ENCODE data around the gene LTBP1. TPM values are rescaled to one million over a fixed set of nuclear protein-coding genes. Genes with fewer than 3 reads are reported as not detected.

The LTBP1 gene
- total and polyA plus RNA-seq, 2 experiments from 2014 or later: 15.7 to 49.8 TPM

- H2AFZ ChIP-seq: no peak overlapping the region
- no peaks in the 10 kb centered on the region for H3K27me3 ChIP-seq (ENCODE audit: insufficient read depth)
- no peak for TF ChIP-seq EZH2phosphoT487 (IDR thresholded peaks at IDR 0.05; ENCODE audit: unreplicated experiment)
- peak; percentile 49 for TF ChIP-seq POLR2AphosphoS5 (IDR thresholded peaks at IDR 0.05; ENCODE audit: low read depth)
- H3F3A ChIP-seq (replicated peaks; ENCODE audit: low read depth): no peaks in the 10 kb centered on the region; the same call in 1 of the 2 replicates
- peaks cover 4% of the 10 kb centered on the region for H3K27me3 Mint-ChIP-seq (ENCODE audit: insufficient read depth, low read depth, poor library complexity)
- no peaks in the 10 kb centered on the region for H4K20me1 ChIP-seq (replicated peaks; ENCODE audit: insufficient read depth)
- peak overlapping the region; percentile 14; the same call in 1 of the 2 replicates for H3K4me3 ChIP-seq
- no peaks in the 10 kb centered on the region for H3K36me3 ChIP-seq (ENCODE audit: insufficient read depth)
- H3K4me1 Mint-ChIP-seq: peaks cover 57% of the 10 kb centered on the region
- no peaks in the 10 kb centered on the region for H3K9me2 ChIP-seq (ENCODE audit: insufficient read depth)
- H3K9me3 Mint-ChIP-seq: no peaks in the 10 kb centered on the region
- peak overlapping the region; percentile 78; the same call in 1 of the 2 replicates for H3K27ac Mint-ChIP-seq
- H3K4me3 Mint-ChIP-seq: peak overlapping the region; percentile 42; the same call in 2 of the 3 replicates
- ATAC-seq (peak; percentile 96), DNase-seq (ENCODE audit: low spot score) (peak; percentile 90)
- H3K27ac ChIP-seq (ENCODE audit: low read depth): 0 out of 2 replicates have a peak overlapping the region, but pooled peaks have one; percentile 1
- peaks cover 29% of the 10 kb centered on the region for H3K4me1 ChIP-seq (ENCODE audit: insufficient read depth)
- H3K36me3 Mint-ChIP-seq (ENCODE audit: low read depth): no peaks in the 10 kb centered on the region; the same call in 1 of the 3 replicates
- peak overlapping the region; percentile 51 for H3K4me2 ChIP-seq
- no peaks in the 10 kb centered on the region for H3K79me2 ChIP-seq (replicated peaks; ENCODE audit: insufficient read depth)
Observed at GRCh38 chr2:32937602-32938448, 8.9 kb upstream of the LTBP1 start.

- H3K79me2 ChIP-seq (replicated peaks; ENCODE audit: insufficient read depth): no peaks in the 10 kb centered on the region
- no peak for ATAC-seq
- H3K9me3 Mint-ChIP-seq: no peaks in the 10 kb centered on the region
- TF ChIP-seq EZH2 (IDR thresholded peaks at IDR 0.05; ENCODE audit: low read depth, unreplicated experiment) (no peak), STAT1 (IDR thresholded peaks at IDR 0.05; ENCODE audit: unreplicated experiment) (no peak), EZH2phosphoT487 (IDR thresholded peaks at IDR 0.05; ENCODE audit: unreplicated experiment) (no peak), ZNF331 (CRISPR knock-in tag; IDR thresholded peaks at IDR 0.05; ENCODE audit: low read depth) (no peak), POLR2AphosphoS5 (IDR thresholded peaks at IDR 0.05; ENCODE audit: low read depth) (no peak), ZNF114 (CRISPR knock-in tag; IDR thresholded peaks at IDR 0.05) (no peak), CREB1 (CRISPR knock-in tag; IDR thresholded peaks at IDR 0.05; ENCODE audit: low read depth) (no peak), NANOG (IDR thresholded peaks at IDR 0.05; ENCODE audit: borderline replicate concordance) (no peak), JUNB (IDR thresholded peaks at IDR 0.05; ENCODE audit: unreplicated experiment) (no peak)
- TF ChIP-seq, protein P1, sequence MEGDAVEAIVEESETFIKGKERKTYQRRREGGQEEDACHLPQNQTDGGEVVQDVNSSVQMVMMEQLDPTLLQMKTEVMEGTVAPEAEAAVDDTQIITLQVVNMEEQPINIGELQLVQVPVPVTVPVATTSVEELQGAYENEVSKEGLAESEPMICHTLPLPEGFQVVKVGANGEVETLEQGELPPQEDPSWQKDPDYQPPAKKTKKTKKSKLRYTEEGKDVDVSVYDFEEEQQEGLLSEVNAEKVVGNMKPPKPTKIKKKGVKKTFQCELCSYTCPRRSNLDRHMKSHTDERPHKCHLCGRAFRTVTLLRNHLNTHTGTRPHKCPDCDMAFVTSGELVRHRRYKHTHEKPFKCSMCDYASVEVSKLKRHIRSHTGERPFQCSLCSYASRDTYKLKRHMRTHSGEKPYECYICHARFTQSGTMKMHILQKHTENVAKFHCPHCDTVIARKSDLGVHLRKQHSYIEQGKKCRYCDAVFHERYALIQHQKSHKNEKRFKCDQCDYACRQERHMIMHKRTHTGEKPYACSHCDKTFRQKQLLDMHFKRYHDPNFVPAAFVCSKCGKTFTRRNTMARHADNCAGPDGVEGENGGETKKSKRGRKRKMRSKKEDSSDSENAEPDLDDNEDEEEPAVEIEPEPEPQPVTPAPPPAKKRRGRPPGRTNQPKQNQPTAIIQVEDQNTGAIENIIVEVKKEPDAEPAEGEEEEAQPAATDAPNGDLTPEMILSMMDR (conservative IDR thresholded peaks at IDR 0.05; ENCODE audit: low read depth in 2 of 2): no peak
- TF ChIP-seq, protein P2, sequence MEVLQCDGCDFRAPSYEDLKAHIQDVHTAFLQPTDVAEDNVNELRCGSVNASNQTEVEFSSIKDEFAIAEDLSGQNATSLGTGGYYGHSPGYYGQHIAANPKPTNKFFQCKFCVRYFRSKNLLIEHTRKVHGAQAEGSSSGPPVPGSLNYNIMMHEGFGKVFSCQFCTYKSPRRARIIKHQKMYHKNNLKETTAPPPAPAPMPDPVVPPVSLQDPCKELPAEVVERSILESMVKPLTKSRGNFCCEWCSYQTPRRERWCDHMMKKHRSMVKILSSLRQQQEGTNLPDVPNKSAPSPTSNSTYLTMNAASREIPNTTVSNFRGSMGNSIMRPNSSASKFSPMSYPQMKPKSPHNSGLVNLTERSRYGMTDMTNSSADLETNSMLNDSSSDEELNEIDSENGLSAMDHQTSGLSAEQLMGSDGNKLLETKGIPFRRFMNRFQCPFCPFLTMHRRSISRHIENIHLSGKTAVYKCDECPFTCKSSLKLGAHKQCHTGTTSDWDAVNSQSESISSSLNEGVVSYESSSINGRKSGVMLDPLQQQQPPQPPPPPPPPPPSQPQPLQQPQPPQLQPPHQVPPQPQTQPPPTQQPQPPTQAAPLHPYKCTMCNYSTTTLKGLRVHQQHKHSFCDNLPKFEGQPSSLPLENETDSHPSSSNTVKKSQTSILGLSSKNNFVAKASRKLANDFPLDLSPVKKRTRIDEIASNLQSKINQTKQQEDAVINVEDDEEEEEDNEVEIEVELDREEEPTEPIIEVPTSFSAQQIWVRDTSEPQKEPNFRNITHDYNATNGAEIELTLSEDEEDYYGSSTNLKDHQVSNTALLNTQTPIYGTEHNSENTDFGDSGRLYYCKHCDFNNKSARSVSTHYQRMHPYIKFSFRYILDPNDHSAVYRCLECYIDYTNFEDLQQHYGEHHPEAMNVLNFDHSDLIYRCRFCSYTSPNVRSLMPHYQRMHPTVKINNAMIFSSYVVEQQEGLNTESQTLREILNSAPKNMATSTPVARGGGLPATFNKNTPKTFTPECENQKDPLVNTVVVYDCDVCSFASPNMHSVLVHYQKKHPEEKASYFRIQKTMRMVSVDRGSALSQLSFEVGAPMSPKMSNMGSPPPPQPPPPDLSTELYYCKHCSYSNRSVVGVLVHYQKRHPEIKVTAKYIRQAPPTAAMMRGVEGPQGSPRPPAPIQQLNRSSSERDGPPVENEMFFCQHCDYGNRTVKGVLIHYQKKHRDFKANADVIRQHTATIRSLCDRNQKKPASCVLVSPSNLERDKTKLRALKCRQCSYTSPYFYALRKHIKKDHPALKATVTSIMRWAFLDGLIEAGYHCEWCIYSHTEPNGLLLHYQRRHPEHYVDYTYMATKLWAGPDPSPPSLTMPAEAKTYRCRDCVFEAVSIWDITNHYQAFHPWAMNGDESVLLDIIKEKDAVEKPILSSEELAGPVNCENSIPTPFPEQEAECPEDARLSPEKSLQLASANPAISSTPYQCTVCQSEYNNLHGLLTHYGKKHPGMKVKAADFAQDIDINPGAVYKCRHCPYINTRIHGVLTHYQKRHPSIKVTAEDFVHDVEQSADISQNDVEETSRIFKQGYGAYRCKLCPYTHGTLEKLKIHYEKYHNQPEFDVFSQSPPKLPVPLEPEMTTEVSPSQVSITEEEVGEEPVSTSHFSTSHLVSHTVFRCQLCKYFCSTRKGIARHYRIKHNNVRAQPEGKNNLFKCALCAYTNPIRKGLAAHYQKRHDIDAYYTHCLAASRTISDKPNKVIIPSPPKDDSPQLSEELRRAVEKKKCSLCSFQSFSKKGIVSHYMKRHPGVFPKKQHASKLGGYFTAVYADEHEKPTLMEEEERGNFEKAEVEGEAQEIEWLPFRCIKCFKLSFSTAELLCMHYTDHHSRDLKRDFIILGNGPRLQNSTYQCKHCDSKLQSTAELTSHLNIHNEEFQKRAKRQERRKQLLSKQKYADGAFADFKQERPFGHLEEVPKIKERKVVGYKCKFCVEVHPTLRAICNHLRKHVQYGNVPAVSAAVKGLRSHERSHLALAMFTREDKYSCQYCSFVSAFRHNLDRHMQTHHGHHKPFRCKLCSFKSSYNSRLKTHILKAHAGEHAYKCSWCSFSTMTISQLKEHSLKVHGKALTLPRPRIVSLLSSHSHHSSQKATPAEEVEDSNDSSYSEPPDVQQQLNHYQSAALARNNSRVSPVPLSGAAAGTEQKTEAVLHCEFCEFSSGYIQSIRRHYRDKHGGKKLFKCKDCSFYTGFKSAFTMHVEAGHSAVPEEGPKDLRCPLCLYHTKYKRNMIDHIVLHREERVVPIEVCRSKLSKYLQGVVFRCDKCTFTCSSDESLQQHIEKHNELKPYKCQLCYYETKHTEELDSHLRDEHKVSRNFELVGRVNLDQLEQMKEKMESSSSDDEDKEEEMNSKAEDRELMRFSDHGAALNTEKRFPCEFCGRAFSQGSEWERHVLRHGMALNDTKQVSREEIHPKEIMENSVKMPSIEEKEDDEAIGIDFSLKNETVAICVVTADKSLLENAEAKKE (CRISPR knock-in tag; IDR thresholded peaks at IDR 0.05): no peak
Observed at GRCh38 chr2:32938934-32939333, 7.8 kb upstream of the LTBP1 start.

More at GRCh38 chr2:32938934-32939333, 7.8 kb upstream of the LTBP1 start:
- H4K20me1 ChIP-seq (replicated peaks; ENCODE audit: insufficient read depth): no peaks in the 10 kb centered on the region
- H3K27me3 Mint-ChIP-seq (ENCODE audit: insufficient read depth, low read depth, poor library complexity): peaks cover 8% of the 10 kb centered on the region
- 0 out of 3 replicates have a peak overlapping the region, but pooled peaks have one; percentile 3 for H3K4me3 Mint-ChIP-seq
- H2AFZ ChIP-seq: no peak overlapping the region; the same call in 1 of the 2 replicates
- no peaks in the 10 kb centered on the region; the same call in 1 of the 2 replicates for H3F3A ChIP-seq (replicated peaks; ENCODE audit: low read depth)
- no peaks in the 10 kb centered on the region for H3K36me3 ChIP-seq (ENCODE audit: insufficient read depth)
- H3K27ac ChIP-seq (ENCODE audit: low read depth): no peak overlapping the region
- peaks cover 49% of the 10 kb centered on the region for H3K4me1 Mint-ChIP-seq
- no peak overlapping the region for H3K4me3 ChIP-seq
- H3K4me2 ChIP-seq: peak overlapping the region; percentile 51
- H3K36me3 Mint-ChIP-seq (ENCODE audit: low read depth): no peaks in the 10 kb centered on the region; the same call in 1 of the 3 replicates
- no peak for DNase-seq (ENCODE audit: low spot score)
- H3K9me2 ChIP-seq (ENCODE audit: insufficient read depth): 0 out of 2 replicates have a peak, but pooled peaks cover 2% of the 10 kb centered on the region
- peak overlapping the region; percentile 78; the same call in 1 of the 2 replicates for H3K27ac Mint-ChIP-seq
- H3K4me1 ChIP-seq (ENCODE audit: insufficient read depth): peaks cover 29% of the 10 kb centered on the region
- H3K27me3 ChIP-seq (ENCODE audit: insufficient read depth): no peaks in the 10 kb centered on the region

All from GM23338 (cell line).